ENCODE data around the gene DPP6.

The DPP6 gene

GRCh38 chr7:154744256-154744860 lies 692.2 kb downstream of the DPP6 start:
- DNase-seq = peak; percentile 63

GRCh38 chr7:154744861-154745258 lies 692.7 kb downstream of the DPP6 start:
- no peak for DNase-seq

GRCh38 chr7:154746571-154747360 lies 694.6 kb downstream of the DPP6 start:
- DNase-seq = no peak

GRCh38 chr7:154748089-154748786 lies 696.0 kb downstream of the DPP6 start:
- peak; percentile 17 for DNase-seq

- DNase-seq = no peak
These were observed 698.2 kb downstream of the DPP6 start for GRCh38 chr7:154750353-154750801.

GRCh38 chr7:154753226-154753625 lies 701.0 kb downstream of the DPP6 start:
- DNase-seq = no peak

- no peak for DNase-seq
These were observed 705.6 kb downstream of the DPP6 start for GRCh38 chr7:154757756-154758155.

- DNase-seq = no peak
These were observed 707.8 kb downstream of the DPP6 start for GRCh38 chr7:154759989-154760388.

GRCh38 chr7:154765118-154765517 lies 712.9 kb downstream of the DPP6 start:
- DNase-seq = no peak

- no peak for DNase-seq
These were observed 714.9 kb downstream of the DPP6 start for GRCh38 chr7:154767142-154767541.

- DNase-seq = peak; percentile 1
These were observed 715.7 kb downstream of the DPP6 start for GRCh38 chr7:154767821-154768415.

GRCh38 chr7:154769001-154769400 lies 716.8 kb downstream of the DPP6 start:
- no peak for DNase-seq

GRCh38 chr7:154769527-154769926 lies 717.3 kb downstream of the DPP6 start:
- DNase-seq = no peak

GRCh38 chr7:154770361-154770760 lies 718.2 kb downstream of the DPP6 start:
- DNase-seq = no peak

GRCh38 chr7:154770962-154771361 lies 718.8 kb downstream of the DPP6 start:
- DNase-seq = no peak

GRCh38 chr7:154774303-154774969 lies 722.2 kb downstream of the DPP6 start:
- no peak for DNase-seq

- no peak for DNase-seq
These were observed 723.5 kb downstream of the DPP6 start for GRCh38 chr7:154775681-154776080.

GRCh38 chr7:154776350-154776749 lies 724.2 kb downstream of the DPP6 start:
- no peak for DNase-seq

GRCh38 chr7:154777023-154777422 lies 724.8 kb downstream of the DPP6 start:
- no peak for DNase-seq

GRCh38 chr7:154777489-154777888 lies 725.3 kb downstream of the DPP6 start:
- no peak for DNase-seq

- no peak for DNase-seq
These were observed 725.7 kb downstream of the DPP6 start for GRCh38 chr7:154777908-154778307.

GRCh38 chr7:154781369-154782303 lies 729.4 kb downstream of the DPP6 start:
- DNase-seq = no peak
